K562 (cell line): ENCODE results near the gene BTBD2. TPM values are rescaled to one million over a fixed set of nuclear protein-coding genes. Genes with fewer than 3 reads are reported as not detected.

Source experiments
- ARID1B ChIP-seq: fragments of 450-650 bp; IDR thresholded peaks from 2 replicates; pipeline ENCODE4 v1.6.1; 2016; ENCODE audit warnings: antibody characterized with exemption, mild to moderate bottlenecking, inconsistent platforms
- BRF1 ChIP-seq: IDR thresholded peaks from 3 replicates; pipeline ENCODE4 v1.6.1; 2011; ENCODE audit warnings: borderline replicate concordance, mild to moderate bottlenecking; ENCODE audit not compliant: insufficient read length; ENCODE audit errors: extremely low read depth
- CREB3L1 ChIP-seq: fragments of 450-650 bp; IDR thresholded peaks from 2 replicates; pipeline ENCODE4 v1.6.1; 2014; ENCODE audit warnings: low read depth, mild to moderate bottlenecking, moderate library complexity, borderline replicate concordance
- CREB5 ChIP-seq: fragments of 250-450 bp; sonication (Bioruptor Pico); IDR thresholded peaks from 2 replicates; pipeline ENCODE4 v1.5.0; 2020; ENCODE audit warnings: mild to moderate bottlenecking
- E2F5 ChIP-seq: sonication (generic); formaldehyde crosslinking; IDR thresholded peaks from 2 replicates; pipeline ENCODE4 v1.8.0; 2022; ENCODE audit warnings: mild to moderate bottlenecking, missing genetic modification reagents
- EHMT2 ChIP-seq: fragments of 450-650 bp; IDR thresholded peaks from 2 replicates; pipeline ENCODE4 v1.6.1; 2018; ENCODE audit warnings: antibody characterized with exemption
- EWSR1 ChIP-seq: fragments of 450-650 bp; IDR thresholded peaks from 2 replicates; pipeline ENCODE4 v1.6.1; 2018; ENCODE audit warnings: borderline replicate concordance, mild to moderate bottlenecking, low read depth, moderate library complexity; ENCODE audit not compliant: partially characterized antibody
- FOXJ2 ChIP-seq: fragments of 200-800 bp; sonication (Bioruptor generic); IDR thresholded peaks from 2 replicates; pipeline ENCODE4 v1.6.1; 2016; ENCODE audit warnings: missing genetic modification characterization, missing compliant biosample characterization
- FUS ChIP-seq: fragments of 200-400 bp; formaldehyde crosslinking; optimal IDR thresholded peaks from 2 replicates; pipeline ENCODE3; 2017; ENCODE audit warnings: low read depth, low read length
- KLF1 ChIP-seq: fragments of 450-650 bp; IDR thresholded peaks from 2 replicates; pipeline ENCODE4 v1.6.1; 2016; ENCODE audit warnings: missing genetic modification characterization, missing compliant biosample characterization
- MCM7 ChIP-seq, 2 experiments: fragments of 450-650 bp; IDR thresholded peaks; 2 replicates each; pipeline ENCODE4 v1.6.1; 2016 to 2018
- MYBL2 ChIP-seq, 2 experiments: fragments of 450-650 bp in 1 of 2; sonication (generic) in 1 of 2; formaldehyde crosslinking in 1 of 2; IDR thresholded peaks; 2 replicates each; pipeline versions ENCODE4 v1.6.1 to v1.8.1; 2017 to 2022; ENCODE audit warnings: borderline replicate concordance in 1 of 2, inconsistent platforms in 1 of 2, low read depth in 1 of 2, mild to moderate bottlenecking in 1 of 2, missing genetic modification reagents in 1 of 2, moderate library complexity in 1 of 2
- NRF1 ChIP-seq, 2 experiments: fragments of 450-650 bp; IDR thresholded peaks in 1 of 2; conservative IDR thresholded peaks in 1 of 2; 2 replicates each; pipeline ENCODE4 v1.6.1; 2014; ENCODE audit warnings: mild to moderate bottlenecking in 2 of 2
- OTX1 ChIP-seq: fragments of 450-650 bp; formaldehyde crosslinking; IDR thresholded peaks from 2 replicates; pipeline ENCODE4 v1.4.0; 2022; ENCODE audit warnings: mild to moderate bottlenecking
- POLR2G ChIP-seq: fragments of 200-400 bp; formaldehyde crosslinking; IDR thresholded peaks from 2 replicates; pipeline ENCODE4 v1.6.1; 2017; ENCODE audit warnings: low read depth, mild to moderate bottlenecking, antibody characterized with exemption, low read length, moderate library complexity
- TCFL5 ChIP-seq: fragments of 250-450 bp; sonication (Bioruptor Pico); conservative IDR thresholded peaks from 2 replicates; pipeline ENCODE4 v1.6.1; 2021; ENCODE audit warnings: mild to moderate bottlenecking, moderate library complexity, matching md5 sums
- UBTF ChIP-seq, 2 experiments: IDR thresholded peaks; 2 replicates each; pipeline ENCODE4 v1.6.1; 2012; ENCODE audit warnings: improper control_type of control experiment in 2 of 2, low read depth in 2 of 2, low read length in 2 of 2, borderline replicate concordance in 1 of 2
- ZBTB1 ChIP-seq: sonication (generic); formaldehyde crosslinking; IDR thresholded peaks from 2 replicates; pipeline ENCODE4 v1.8.1; 2023; ENCODE audit warnings: missing genetic modification reagents, low read depth, mild to moderate bottlenecking, borderline replicate concordance
- ZNF12 ChIP-seq: sonication (generic); formaldehyde crosslinking; IDR thresholded peaks from 2 replicates; pipeline ENCODE4 v1.4.0; 2020; ENCODE audit warnings: mild to moderate bottlenecking, missing genetic modification reagents
- ZNF24 ChIP-seq: fragments of 450-650 bp; IDR thresholded peaks from 2 replicates; pipeline ENCODE4 v1.6.1; 2016
- ZNF311 ChIP-seq: fragments of 250-450 bp; sonication (Bioruptor Pico); IDR thresholded peaks from 2 replicates; pipeline ENCODE4 v1.4.0; 2020; ENCODE audit warnings: mild to moderate bottlenecking, moderate library complexity
- ZNF354B ChIP-seq: fragments of 250-450 bp; sonication (Bioruptor Pico); IDR thresholded peaks from 2 replicates; pipeline ENCODE4 v1.4.0; 2020
- polyA plus RNA-seq, 8 experiments: library from polyadenylated mRNA; depleted of rRNA in 4 of 8; stranded (reverse) in 5 of 8; unstranded in 3 of 8; fragments of >200 nt; fragmentation: Nextera tagmentation in 2 of 8; fragmentation: Illumina TruSeq in 1 of 8; extraction: Ambion mirVana in 2 of 8; extraction: Trizol in 1 of 8; gene quantifications; 2 replicates each; pipeline versions ENCODE4 v1.2.1 to v1.2.3, GENCODE V29; 2011 to 2014; ENCODE audit warnings: inconsistent platforms in 1 of 8, missing spikeins in 1 of 8
- total RNA-seq, 7 experiments: library from RNA; depleted of rRNA in 6 of 7; stranded (reverse); fragments of >200 nt in 6 of 7; fragmentation: Illumina TruSeq in 2 of 7; extraction: Trizol in 2 of 7; gene quantifications; 2 replicates each; pipeline versions ENCODE4 v1.2.1 to v1.2.3, GENCODE V29; 2011 to 2021; ENCODE audit warnings: low replicate concordance in 1 of 7

BTBD2 gene
- total and polyA plus RNA-seq, 9 of the 15 experiments (the other 6 are each of a cell fraction or from before 2014, with no cell fraction given), result 0.10 to 15.6 (median 6.9) TPM

- TF ChIP-seq E2F5 (CRISPR knock-in tag), result no peak
- TF ChIP-seq MCM7 (IDR thresholded peaks at IDR 0.05), result no peak
- TF ChIP-seq ZNF311, result peak; percentile 86; the same call in 1 of the 2 replicates
- no peak for TF ChIP-seq MYBL2 (IDR thresholded peaks at IDR 0.05; ENCODE audit: low read depth)
- TF ChIP-seq MYBL2 (CRISPR knock-in tag; IDR thresholded peaks at IDR 0.05; ENCODE audit: borderline replicate concordance), result no peak
- TF ChIP-seq BRF1, result no peak
- peak; percentile 99 for TF ChIP-seq POLR2G
- peak; percentile 63; the same call in 1 of the 2 replicates for TF ChIP-seq ZNF12
- TF ChIP-seq ARID1B, result peak; percentile 80; the same call in 1 of the 2 replicates
- peak; percentile 82 for TF ChIP-seq FOXJ2 (tag)
- no peak for TF ChIP-seq ZBTB1 (CRISPR knock-in tag)
- TF ChIP-seq ZNF354B, result no peak
- TF ChIP-seq CREB3L1, result peak; percentile 89
- peak; percentile 46 to 67 for TF ChIP-seq NRF1 (conservative IDR thresholded peaks at IDR 0.05 in 1 of 2, IDR thresholded peaks at IDR 0.05 in 1 of 2)
- TF ChIP-seq OTX1, result no peak
- TF ChIP-seq TCFL5 (CRISPR knock-in tag), result no peak
- TF ChIP-seq ZNF24, result 0 out of 2 replicates have a peak, but pooled peaks have one; percentile 25
- TF ChIP-seq UBTF (IDR thresholded peaks at IDR 0.05; ENCODE audit: borderline replicate concordance in 1 of 2, low read depth in 2 of 2, low read length in 2 of 2), result peak in 1 of 2 experiments; percentile 85; a peak in 1 of 4 replicates
- no peak for TF ChIP-seq FUS
- TF ChIP-seq KLF1, result peak; percentile 89; the same call in 1 of the 2 replicates
- TF ChIP-seq EHMT2, result no peak
- peak; percentile 62; the same call in 1 of the 2 replicates for TF ChIP-seq CREB5 (CRISPR knock-in tag)
- TF ChIP-seq EWSR1, result no peak
Observed at GRCh38 chr19:2059422-2060201, 44.1 kb upstream of the BTBD2 start (continued).
